Cardiac muscle cell (in vitro differentiated cells and primary cell): Measurements from ENCODE around the gene SNX3. TPM values are rescaled to one million over a fixed set of nuclear protein-coding genes. Genes with fewer than 3 reads are reported as not detected.

ENCODE experiments used
- DNase-seq, 2 donors: peaks; one replicate each; pipeline versions ENCODE4 v3.0.0 to v3.0.0-alpha.2; 2010 to 2017; ENCODE audit warnings: low read depth in 1 of 2, low spot score in 1 of 2
- H3K27ac ChIP-seq: fragments of 200-600 bp; sonication (generic); 2 replicates; pipeline ENCODE4 v1.5.1; 2016
- H3K27me3 ChIP-seq: fragments of 200-600 bp; sonication (generic); 2 replicates; pipeline ENCODE4 v1.6.0; 2016; ENCODE audit warnings: control low read depth
- H3K36me3 ChIP-seq: fragments of 200-600 bp; sonication (generic); 2 replicates; pipeline ENCODE4 v1.5.1; 2016; ENCODE audit warnings: control low read depth
- H3K4me1 ChIP-seq: fragments of 200-600 bp; sonication (generic); 2 replicates; pipeline ENCODE4 v1.8.1; 2017; ENCODE audit warnings: low read depth, mild to moderate bottlenecking, mixed run types
- H3K4me3 ChIP-seq: fragments of 200-600 bp; sonication (generic); 2 replicates; pipeline ENCODE4 v1.5.1; 2016; ENCODE audit warnings: mild to moderate bottlenecking
- H3K9me3 ChIP-seq: fragments of 200-600 bp; sonication (generic); 2 replicates; pipeline ENCODE4 v1.5.1; 2017; ENCODE audit warnings: low read depth, mild to moderate bottlenecking, control low read depth
- polyA plus RNA-seq: library from polyadenylated mRNA; unstranded; fragments of >200 nt; fragmentation: Nextera tagmentation; extraction: Ambion mirVana; gene quantifications from 2 replicates; pipeline ENCODE4 v1.2.1, GENCODE V29; 2016
- total RNA-seq: library from RNA; depleted of rRNA; stranded (reverse); fragments of >200 nt; gene quantifications from 2 replicates; pipeline ENCODE4 v1.2.3, GENCODE V29; 2016
- TF ChIP-seq, protein P1 (sequence below): IDR thresholded peaks from 2 replicates; pipeline ENCODE4 v1.5.1; 2012; ENCODE audit warnings: low read depth, mild to moderate bottlenecking, low read length

SNX3 gene
- total and polyA plus RNA-seq, 2 experiments from 2014 or later = 190 to 402 TPM

DNA sequence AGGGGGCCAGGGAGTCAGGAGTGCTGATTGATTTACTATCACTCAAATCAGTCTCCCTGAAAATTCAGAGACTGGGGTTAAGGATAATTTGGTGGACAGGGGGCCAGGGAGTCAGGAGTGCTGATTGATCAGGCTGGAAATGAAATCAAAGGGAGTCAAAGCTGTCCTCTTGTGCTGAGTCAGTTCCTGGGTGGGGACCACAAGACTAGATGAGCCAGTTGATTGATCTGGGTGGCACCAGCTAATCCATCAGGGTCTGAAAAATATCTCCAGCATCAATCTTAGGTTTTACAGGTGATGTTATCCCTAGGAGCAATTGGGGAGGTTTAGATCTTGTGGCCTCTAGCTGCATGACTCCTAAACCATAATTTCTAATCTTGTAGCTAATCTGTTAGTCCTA, 27.9 kb upstream of the SNX3 start:
- no peaks in the 10 kb centered on the region for H3K36me3 ChIP-seq
- no peak overlapping the region for H3K27ac ChIP-seq
- H3K4me1 ChIP-seq = no peaks in the 10 kb centered on the region
- TF ChIP-seq, protein P1, sequence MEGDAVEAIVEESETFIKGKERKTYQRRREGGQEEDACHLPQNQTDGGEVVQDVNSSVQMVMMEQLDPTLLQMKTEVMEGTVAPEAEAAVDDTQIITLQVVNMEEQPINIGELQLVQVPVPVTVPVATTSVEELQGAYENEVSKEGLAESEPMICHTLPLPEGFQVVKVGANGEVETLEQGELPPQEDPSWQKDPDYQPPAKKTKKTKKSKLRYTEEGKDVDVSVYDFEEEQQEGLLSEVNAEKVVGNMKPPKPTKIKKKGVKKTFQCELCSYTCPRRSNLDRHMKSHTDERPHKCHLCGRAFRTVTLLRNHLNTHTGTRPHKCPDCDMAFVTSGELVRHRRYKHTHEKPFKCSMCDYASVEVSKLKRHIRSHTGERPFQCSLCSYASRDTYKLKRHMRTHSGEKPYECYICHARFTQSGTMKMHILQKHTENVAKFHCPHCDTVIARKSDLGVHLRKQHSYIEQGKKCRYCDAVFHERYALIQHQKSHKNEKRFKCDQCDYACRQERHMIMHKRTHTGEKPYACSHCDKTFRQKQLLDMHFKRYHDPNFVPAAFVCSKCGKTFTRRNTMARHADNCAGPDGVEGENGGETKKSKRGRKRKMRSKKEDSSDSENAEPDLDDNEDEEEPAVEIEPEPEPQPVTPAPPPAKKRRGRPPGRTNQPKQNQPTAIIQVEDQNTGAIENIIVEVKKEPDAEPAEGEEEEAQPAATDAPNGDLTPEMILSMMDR = no peak
- H3K9me3 ChIP-seq = no peaks in the 10 kb centered on the region
- H3K4me3 ChIP-seq = no peak overlapping the region
- no peaks in the 10 kb centered on the region for H3K27me3 ChIP-seq
- no peak for DNase-seq

DNA sequence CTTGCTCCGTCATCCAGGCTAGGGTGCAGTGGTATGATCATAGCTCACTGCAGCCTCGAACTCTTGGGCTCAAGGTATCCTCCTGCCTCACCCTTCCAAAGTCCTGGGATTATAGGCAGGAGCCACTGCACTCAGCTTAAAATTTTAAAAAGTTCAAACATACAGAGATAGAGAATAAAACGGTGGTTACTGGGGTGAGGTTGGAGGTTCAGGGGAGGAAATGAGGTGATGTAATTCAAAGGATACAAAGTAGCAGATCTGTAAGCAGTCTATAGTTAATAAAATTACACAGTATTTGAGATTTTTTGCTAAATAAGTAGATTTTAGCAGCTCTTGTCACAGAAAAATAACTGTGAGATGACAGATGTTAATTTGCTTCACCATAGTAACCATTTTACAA, 26.5 kb upstream of the SNX3 start:
- no peaks in the 10 kb centered on the region for H3K36me3 ChIP-seq
- no peak overlapping the region for H3K4me3 ChIP-seq
- H3K9me3 ChIP-seq = no peaks in the 10 kb centered on the region
- no peaks in the 10 kb centered on the region for H3K4me1 ChIP-seq
- no peak for DNase-seq
- TF ChIP-seq, protein P1 = no peak
- H3K27me3 ChIP-seq = no peaks in the 10 kb centered on the region
- no peak overlapping the region for H3K27ac ChIP-seq

DNA sequence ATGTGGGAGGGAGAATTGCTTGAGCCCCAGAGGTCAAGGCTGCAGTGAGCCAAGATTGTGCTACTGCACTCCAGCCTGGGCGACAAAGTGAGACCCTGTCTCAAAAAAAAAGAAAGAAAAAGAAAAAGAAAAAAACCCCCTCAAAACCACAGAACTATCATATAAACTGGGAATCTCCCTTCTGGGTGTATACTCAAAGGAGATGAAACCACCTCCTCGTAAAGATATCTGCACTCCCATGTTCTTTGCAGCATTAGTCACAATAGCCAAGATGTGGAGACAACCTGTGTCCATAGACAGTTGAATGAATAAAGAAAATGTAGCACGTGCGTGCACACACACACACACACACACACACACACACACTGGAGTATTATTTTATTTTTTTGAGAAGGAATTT, 25.5 kb upstream of the SNX3 start:
- Histone ChIP-seq H3K9me3 (no peaks in the 10 kb centered on the region), H3K27ac (no peak overlapping the region), H3K27me3 (no peaks in the 10 kb centered on the region), H3K4me3 (no peak overlapping the region), H3K4me1 (no peaks in the 10 kb centered on the region), H3K36me3 (no peaks in the 10 kb centered on the region)
- DNase-seq = no peak
- TF ChIP-seq, protein P1 = no peak

DNA sequence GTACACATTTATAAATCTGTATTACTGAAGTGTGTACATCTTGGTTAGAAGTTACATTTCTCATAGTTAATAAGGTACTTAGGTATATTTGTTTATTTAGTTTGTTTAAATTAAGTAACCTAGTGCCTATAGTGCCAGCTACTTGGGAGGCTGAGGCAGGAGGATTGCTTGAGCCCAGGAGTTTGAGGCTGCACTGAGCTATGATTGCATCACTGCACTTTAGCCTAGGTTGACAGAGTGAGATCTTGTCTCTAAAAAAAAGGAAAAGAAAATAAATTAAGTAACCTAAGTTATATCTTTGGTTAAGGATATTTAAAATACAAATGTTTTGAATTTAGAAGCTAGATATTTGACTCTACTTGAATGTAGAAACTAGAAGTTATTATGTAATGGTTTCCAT, 24.5 kb upstream of the SNX3 start:
- H3K4me3 ChIP-seq = no peak overlapping the region
- no peaks in the 10 kb centered on the region for H3K27me3 ChIP-seq
- H3K36me3 ChIP-seq = no peaks in the 10 kb centered on the region
- no peak for DNase-seq
- TF ChIP-seq, protein P1 = no peak
- no peak overlapping the region for H3K27ac ChIP-seq
- H3K4me1 ChIP-seq = no peaks in the 10 kb centered on the region
- no peaks in the 10 kb centered on the region for H3K9me3 ChIP-seq

DNA sequence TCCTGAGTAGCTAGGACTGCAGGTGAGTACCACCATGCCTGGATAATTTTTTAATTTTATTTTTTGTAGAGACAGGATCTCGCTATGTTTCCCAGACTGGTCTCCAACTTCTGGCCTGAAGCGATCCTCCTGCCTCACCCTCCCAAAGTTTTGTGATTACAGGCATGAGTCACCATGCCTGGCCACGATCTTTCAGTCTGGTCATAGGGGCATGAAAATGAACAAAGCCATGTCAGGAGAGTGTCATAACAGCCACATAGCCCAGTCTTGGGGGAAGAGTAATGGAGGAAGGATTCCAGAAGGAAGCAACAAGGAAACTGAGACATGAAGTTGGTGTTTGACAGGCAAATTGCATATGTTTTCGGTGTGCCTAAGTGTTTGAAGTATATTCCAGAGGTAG, 17.0 kb upstream of the SNX3 start:
- no peaks in the 10 kb centered on the region for H3K27me3 ChIP-seq
- TF ChIP-seq, protein P1 = no peak
- H3K9me3 ChIP-seq = no peaks in the 10 kb centered on the region
- no peak overlapping the region for H3K27ac ChIP-seq
- peaks cover 4% of the 10 kb centered on the region for H3K4me1 ChIP-seq
- DNase-seq = no peak
- no peaks in the 10 kb centered on the region for H3K36me3 ChIP-seq
- H3K4me3 ChIP-seq = no peak overlapping the region

DNA sequence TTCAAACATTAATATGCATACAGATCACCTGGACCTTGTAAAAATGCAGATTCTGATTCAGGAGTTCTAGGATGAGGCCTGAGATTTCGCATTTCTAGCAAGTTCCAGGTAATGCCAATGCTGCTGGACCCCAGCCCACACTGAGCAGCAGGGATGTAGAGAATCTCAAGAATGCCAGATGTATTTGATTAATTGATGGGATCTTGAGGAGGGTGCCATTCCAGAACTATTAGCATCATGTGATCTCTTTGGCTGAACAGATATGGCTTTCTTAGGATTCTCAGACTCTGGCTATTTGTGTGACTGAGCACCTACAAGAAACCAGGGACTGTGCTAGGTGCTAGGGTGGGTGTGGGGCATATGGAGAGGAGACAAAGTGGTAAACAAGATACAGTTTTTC, 16.5 kb upstream of the SNX3 start:
- no peaks in the 10 kb centered on the region for H3K27me3 ChIP-seq
- no peaks in the 10 kb centered on the region for H3K9me3 ChIP-seq
- H3K27ac ChIP-seq = no peak overlapping the region
- H3K4me1 ChIP-seq = peaks cover 4% of the 10 kb centered on the region
- TF ChIP-seq, protein P1 = no peak
- DNase-seq = no peak
- no peaks in the 10 kb centered on the region for H3K36me3 ChIP-seq
- H3K4me3 ChIP-seq = no peak overlapping the region
